HG02623 (cell line): ENCODE results near the gene RABL6.
A peak's percentile ranks its signal among the peaks of the same experiment; 100 is the strongest.
"Not testable (repeated sequence)": the region's sequence is repeated elsewhere in the genome, so short reads cannot be mapped to it uniquely, and the experiment has no call there.

Experiments
- ATAC-seq: cut with Tn5 transposase; IDR thresholded peaks from one replicate; pipeline ENCODE4 v1.9.1; 2021; ENCODE audit warnings: moderate library complexity; ENCODE audit not compliant: unreplicated experiment

Gene RABL6

GRCh38 chr9:136793086-136793946 is 14.4 kb upstream of the RABL6 start:
- ATAC-seq: no peak

- no peak for ATAC-seq
Observed at GRCh38 chr9:136794281-136794999, 13.3 kb upstream of the RABL6 start.

- no peak for ATAC-seq
Observed at GRCh38 chr9:136795000-136795348, 12.8 kb upstream of the RABL6 start.

- no peak for ATAC-seq
Observed at GRCh38 chr9:136796238-136796774, 11.4 kb upstream of the RABL6 start, which contains the start of gene CCDC183. TSS of gene CCDC183 (plus strand) at chr9:136796338. CDS start at chr9:136796398, 60 bp downstream.

GRCh38 chr9:136796775-136797347 is 10.9 kb upstream of the RABL6 start:
- not testable (repeated sequence) for ATAC-seq

- ATAC-seq: no peak
Observed at GRCh38 chr9:136798708-136799078, 9.1 kb upstream of the RABL6 start.

- no peak for ATAC-seq
Observed at GRCh38 chr9:136799079-136799853, 8.5 kb upstream of the RABL6 start.

GRCh38 chr9:136799854-136800657 is 7.7 kb upstream of the RABL6 start:
- ATAC-seq: no peak

GRCh38 chr9:136802321-136802720 is 5.4 kb upstream of the RABL6 start:
- ATAC-seq: no peak

- ATAC-seq: not testable (repeated sequence)
Observed at GRCh38 chr9:136803009-136803550, 4.7 kb upstream of the RABL6 start.

- no peak for ATAC-seq
Observed at GRCh38 chr9:136803551-136804508, 3.9 kb upstream of the RABL6 start.

- ATAC-seq: no peak
Observed at GRCh38 chr9:136804509-136805206, 3.1 kb upstream of the RABL6 start.

- ATAC-seq: no peak
Observed at GRCh38 chr9:136805207-136805740, 2.5 kb upstream of the RABL6 start.

- ATAC-seq: no peak
Observed at GRCh38 chr9:136806067-136806466, 1.7 kb upstream of the RABL6 start.

GRCh38 chr9:136806631-136807201 is 1.0 kb upstream of the RABL6 start:
- no peak for ATAC-seq

GRCh38 chr9:136808075-136808805 is 492 bp downstream of the RABL6 start:
- ATAC-seq: peak; percentile 23

- ATAC-seq: no peak
Observed at GRCh38 chr9:136808806-136809158, 1.0 kb downstream of the RABL6 start.
